SK-N-SH treated with all-trans-retinoic acid at 6 μM for 48 hours (cell line): ENCODE measurements around the gene TARBP1.

Experiments used
- ATAC-seq: fragments of 200-7000 bp; cut with Tn5 transposase; 3 replicates; pipeline ENCODE4 v1.9.1; 2020; ENCODE audit warnings: mild to moderate bottlenecking, moderate library complexity
- ARNTL ChIP-seq: fragments of 450-650 bp; formaldehyde crosslinking; IDR thresholded peaks from 2 replicates; pipeline ENCODE4 v1.5.0; 2020; ENCODE audit warnings: low read depth, mild to moderate bottlenecking, moderate library complexity, borderline replicate concordance
- CREB5 ChIP-seq: fragments of 250-450 bp; sonication (Bioruptor Pico); IDR thresholded peaks from 2 replicates; pipeline ENCODE4 v1.5.1; 2020; ENCODE audit warnings: low read depth, mild to moderate bottlenecking, moderate library complexity
- CSDC2 ChIP-seq: fragments of 250-450 bp; sonication (Bioruptor Pico); IDR thresholded peaks from 2 replicates; pipeline ENCODE4 v1.5.0; 2020; ENCODE audit warnings: mild to moderate bottlenecking, moderate library complexity
- CSRNP3 ChIP-seq: fragments of 250-450 bp; sonication (Bioruptor Pico); IDR thresholded peaks from 2 replicates; pipeline ENCODE4 v1.5.1; 2021; ENCODE audit warnings: mild to moderate bottlenecking, moderate library complexity
- ESRRG ChIP-seq: fragments of 250-450 bp; sonication (Bioruptor Pico); IDR thresholded peaks from 2 replicates; pipeline ENCODE4 v1.6.1; 2021; ENCODE audit warnings: mild to moderate bottlenecking
- GLIS3 ChIP-seq: fragments of 250-450 bp; sonication (Bioruptor Pico); IDR thresholded peaks from 2 replicates; pipeline ENCODE4 v1.5.0; 2020; ENCODE audit warnings: mild to moderate bottlenecking, moderate library complexity
- ISL1 ChIP-seq: fragments of 250-450 bp; sonication (Bioruptor Pico); IDR thresholded peaks from 2 replicates; pipeline ENCODE4 v2.1.2; 2022; ENCODE audit warnings: mild to moderate bottlenecking, moderate library complexity
- OSR1 ChIP-seq: fragments of 250-450 bp; sonication (Bioruptor Pico); IDR thresholded peaks from 2 replicates; pipeline ENCODE4 v1.8.0; 2022; ENCODE audit warnings: moderate library complexity, mild to moderate bottlenecking, inconsistent platforms
- PATZ1 ChIP-seq: fragments of 250-450 bp; sonication (Bioruptor Pico); IDR thresholded peaks from 2 replicates; pipeline ENCODE4 v1.8.0; 2020; ENCODE audit warnings: mild to moderate bottlenecking, moderate library complexity, borderline replicate concordance
- POU6F1 ChIP-seq: fragments of 250-450 bp; sonication (Bioruptor Pico); IDR thresholded peaks from 2 replicates; pipeline ENCODE4 v1.8.0; 2021; ENCODE audit warnings: low read depth, mild to moderate bottlenecking, moderate library complexity, borderline replicate concordance
- PPARA ChIP-seq: fragments of 250-450 bp; sonication (Bioruptor Pico); IDR thresholded peaks from 2 replicates; pipeline ENCODE4 v1.5.0; 2020; ENCODE audit warnings: mild to moderate bottlenecking, borderline replicate concordance
- RARB ChIP-seq: fragments of 250-450 bp; sonication (Bioruptor Pico); IDR thresholded peaks from 2 replicates; pipeline ENCODE4 v1.8.0; 2021; ENCODE audit warnings: mild to moderate bottlenecking, moderate library complexity
- SNAI2 ChIP-seq: fragments of 250-450 bp; sonication (Bioruptor Pico); IDR thresholded peaks from 2 replicates; pipeline ENCODE4 v1.5.0; 2020; ENCODE audit warnings: mild to moderate bottlenecking, moderate library complexity
- TCF4 ChIP-seq: fragments of 250-450 bp; sonication (Bioruptor Pico); IDR thresholded peaks from 2 replicates; pipeline ENCODE4 v1.8.0; 2021; ENCODE audit warnings: mild to moderate bottlenecking, moderate library complexity, borderline replicate concordance
- TOX ChIP-seq: fragments of 250-450 bp; sonication (Bioruptor Pico); IDR thresholded peaks from 2 replicates; pipeline ENCODE4 v1.8.0; 2021; ENCODE audit warnings: mild to moderate bottlenecking, moderate library complexity, borderline replicate concordance
- TSHZ2 ChIP-seq: fragments of 250-450 bp; sonication (Bioruptor Pico); IDR thresholded peaks from 2 replicates; pipeline ENCODE4 v1.5.0; 2020; ENCODE audit warnings: mild to moderate bottlenecking, moderate library complexity
- ZFP3 ChIP-seq: fragments of 250-450 bp; sonication (Bioruptor Pico); IDR thresholded peaks from 2 replicates; pipeline ENCODE4 v1.5.0; 2020; ENCODE audit warnings: mild to moderate bottlenecking, moderate library complexity
- ZNF565 ChIP-seq: fragments of 450-650 bp; formaldehyde crosslinking; conservative IDR thresholded peaks from 2 replicates; pipeline ENCODE4 v1.5.0; 2020; ENCODE audit warnings: low read depth, mild to moderate bottlenecking, moderate library complexity
- ZNF70 ChIP-seq: fragments of 450-650 bp; formaldehyde crosslinking; IDR thresholded peaks from 2 replicates; pipeline ENCODE4 v1.5.0; 2020; ENCODE audit warnings: mild to moderate bottlenecking, moderate library complexity
- ZNF8 ChIP-seq: fragments of 450-650 bp; formaldehyde crosslinking; IDR thresholded peaks from 2 replicates; pipeline ENCODE4 v1.5.0; 2020; ENCODE audit warnings: mild to moderate bottlenecking, moderate library complexity

Gene TARBP1

GRCh38 chr1:234361102-234361603 lies 117.8 kb downstream of the TARBP1 start:
- ATAC-seq, result no peak
- TF ChIP-seq TOX (no peak), CSRNP3 (CRISPR knock-in tag) (no peak)
- TF ChIP-seq, all 23 proteins: peak for 0

- TF ChIP-seq PPARA (CRISPR knock-in tag), result no peak
- TF ChIP-seq ZFP3, result no peak
- no peak for TF ChIP-seq GLIS3 (CRISPR knock-in tag)
- no peak for TF ChIP-seq ESRRG (CRISPR knock-in tag)
- no peak for TF ChIP-seq CSDC2 (CRISPR knock-in tag)
- no peak for TF ChIP-seq CREB5 (CRISPR knock-in tag)
- TF ChIP-seq TOX, result no peak
- TF ChIP-seq POU6F1 (CRISPR knock-in tag), result no peak
- TF ChIP-seq TCF4, result no peak
- TF ChIP-seq OSR1 (CRISPR knock-in tag), result no peak
- no peak for TF ChIP-seq ZNF565 (CRISPR knock-in tag)
- ATAC-seq, result no peak
Observed at GRCh38 chr1:234357831-234358230, 121.1 kb downstream of the TARBP1 start.

- ATAC-seq, result peak; percentile 96
Observed at GRCh38 chr1:234356615-234357269, 122.2 kb downstream of the TARBP1 start.

- TF ChIP-seq RARB, result no peak
- ATAC-seq, result no peak
Observed at GRCh38 chr1:234355782-234356510, 123.0 kb downstream of the TARBP1 start.

- no peak for TF ChIP-seq PPARA (CRISPR knock-in tag)
- no peak for TF ChIP-seq SNAI2 (CRISPR knock-in tag)
- TF ChIP-seq TCF4, result no peak
- TF ChIP-seq ESRRG (CRISPR knock-in tag), result no peak
- TF ChIP-seq ZNF70, result no peak
- no peak for TF ChIP-seq ZNF8 (CRISPR knock-in tag)
- TF ChIP-seq RARB, result no peak
- no peak for TF ChIP-seq TSHZ2 (CRISPR knock-in tag)
- no peak for ATAC-seq
Observed at GRCh38 chr1:234348964-234349363, 130.0 kb downstream of the TARBP1 start.

GRCh38 chr1:234345237-234345636 lies 133.7 kb downstream of the TARBP1 start:
- no peak for ATAC-seq
- no peak for TF ChIP-seq POU6F1 (CRISPR knock-in tag)
- TF ChIP-seq ARNTL (CRISPR knock-in tag), result no peak
- TF ChIP-seq PATZ1 (CRISPR knock-in tag), result no peak
- no peak for TF ChIP-seq CSDC2 (CRISPR knock-in tag)
- TF ChIP-seq ISL1 (CRISPR knock-in tag), result no peak
- no peak for TF ChIP-seq ZNF565 (CRISPR knock-in tag)
- no peak for TF ChIP-seq ESRRG (CRISPR knock-in tag)
- TF ChIP-seq ZNF70, result no peak
